Astrocyte (in vitro differentiated cells and primary cell): ENCODE data around the gene USP48. TPM values are rescaled to one million over a fixed set of nuclear protein-coding genes. Genes with fewer than 3 reads are reported as not detected.

Experiments
- DNase-seq: peaks from one replicate; pipeline ENCODE4 v3.0.0-alpha.2; 2010; ENCODE audit warnings: low read depth
- FAIRE-seq: peaks from 2 replicates; lab custom pipeline; 2011; peaks lifted over from hg19 to GRCh38; lab: Jason Lieb, UNC
- H2AFZ ChIP-seq: 2 replicates; pipeline ENCODE4 v1.6.0; 2012; ENCODE audit warnings: low read depth, low read length, inconsistent platforms
- H3K27ac ChIP-seq: 2 replicates; pipeline ENCODE4 v1.5.1; 2011; ENCODE audit warnings: low read depth, low read length, inconsistent platforms
- H3K27me3 ChIP-seq: 2 replicates; pipeline ENCODE4 v1.6.0; 2011; ENCODE audit warnings: low read length, inconsistent platforms; ENCODE audit not compliant: insufficient read depth
- H3K36me3 ChIP-seq: 2 replicates; pipeline ENCODE4 v1.5.1; 2011; ENCODE audit warnings: low read length, inconsistent platforms; ENCODE audit not compliant: insufficient read depth
- H3K4me1 ChIP-seq: 2 replicates; pipeline ENCODE4 v1.5.1; 2011; ENCODE audit warnings: low read length, inconsistent platforms; ENCODE audit not compliant: insufficient read depth
- H3K4me2 ChIP-seq: 2 replicates; pipeline ENCODE4 v1.6.0; 2012; ENCODE audit warnings: low read length, inconsistent platforms
- H3K4me3 ChIP-seq: 2 replicates; pipeline ENCODE4 v1.5.1; 2011; ENCODE audit warnings: low read depth, mild to moderate bottlenecking, low read length, inconsistent platforms; ENCODE audit not compliant: insufficient read depth
- H3K79me2 ChIP-seq: 2 replicates; pipeline ENCODE4 v1.6.0; 2012; ENCODE audit warnings: mild to moderate bottlenecking, low read length, inconsistent platforms; ENCODE audit not compliant: insufficient read depth
- H3K9ac ChIP-seq: 2 replicates; pipeline ENCODE4 v1.6.0; 2012; ENCODE audit warnings: mild to moderate bottlenecking, low read length, inconsistent platforms
- H3K9me3 ChIP-seq: 2 replicates; pipeline ENCODE4 v1.5.1; 2012; ENCODE audit warnings: low read depth, mild to moderate bottlenecking, low read length, inconsistent platforms; ENCODE audit not compliant: insufficient read depth
- H4K20me1 ChIP-seq: 2 replicates; pipeline ENCODE4 v1.6.0; 2012; ENCODE audit warnings: low read length, inconsistent platforms; ENCODE audit not compliant: insufficient read depth
- H3K27ac Mint-ChIP-seq: one replicate; pipeline ENCODE4 v1.8.0; 2021; ENCODE audit warnings: mild to moderate bottlenecking, mixed read lengths; ENCODE audit not compliant: unreplicated experiment
- H3K27me3 Mint-ChIP-seq: one replicate; pipeline ENCODE4 v1.8.0; 2021; ENCODE audit warnings: low read depth, mixed read lengths; ENCODE audit not compliant: unreplicated experiment
- H3K36me3 Mint-ChIP-seq: one replicate; pipeline ENCODE4 v1.8.0; 2021; ENCODE audit warnings: low read depth, mixed read lengths; ENCODE audit not compliant: unreplicated experiment
- H3K4me1 Mint-ChIP-seq: one replicate; pipeline ENCODE4 v1.8.0; 2021; ENCODE audit warnings: low read depth, mixed read lengths; ENCODE audit not compliant: unreplicated experiment
- H3K4me3 Mint-ChIP-seq: one replicate; pipeline ENCODE4 v1.8.0; 2021; ENCODE audit warnings: mild to moderate bottlenecking, moderate library complexity, mixed read lengths; ENCODE audit not compliant: unreplicated experiment
- H3K9me3 Mint-ChIP-seq: one replicate; pipeline ENCODE4 v1.8.0; 2021; ENCODE audit warnings: mild to moderate bottlenecking, mixed read lengths; ENCODE audit not compliant: unreplicated experiment
- EZH2 ChIP-seq: IDR thresholded peaks from 2 replicates; pipeline ENCODE4 v1.6.1; 2012; ENCODE audit warnings: mild to moderate bottlenecking, low read length, inconsistent platforms; ENCODE audit not compliant: insufficient read depth
- total RNA-seq: library from RNA; stranded (reverse); gene quantifications from 2 replicates; pipeline ENCODE4 v1.2.1, GENCODE V29; 2021
- TF ChIP-seq, protein P1 (sequence below): IDR thresholded peaks from 2 replicates; pipeline ENCODE4 v1.5.1; 2011; ENCODE audit warnings: low read depth, mild to moderate bottlenecking, inconsistent platforms, low read length, moderate library complexity; ENCODE audit not compliant: insufficient read depth

USP48 gene
- total RNA-seq, 1 donor from 2014 or later = 85.7 TPM

DNA sequence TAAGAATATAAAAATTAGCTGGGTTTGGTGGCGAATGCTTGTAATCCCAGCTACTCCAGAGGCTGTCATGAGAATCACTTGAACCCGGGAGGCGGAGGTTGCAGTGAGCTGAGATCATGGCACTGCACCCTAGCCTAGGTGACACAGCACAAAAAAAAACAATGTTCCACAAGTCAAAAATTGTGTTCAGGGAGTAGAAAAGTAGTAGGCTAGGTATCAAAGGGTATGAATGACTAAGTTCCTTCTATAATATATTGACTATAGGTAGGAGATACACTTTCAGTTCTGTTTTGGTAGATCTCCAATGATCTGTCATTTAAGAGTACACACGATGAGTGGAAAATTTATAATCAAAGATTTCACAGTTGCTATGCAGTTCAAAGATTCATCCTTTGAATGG, 16.7 kb downstream of the USP48 start:
- Histone ChIP-seq H3K79me2 (peaks cover 90% of the 10 kb centered on the region), H2AFZ (no peak overlapping the region), H3K36me3 (no peaks in the 10 kb centered on the region), H3K4me1 (peaks cover 9% of the 10 kb centered on the region), H3K9me3 (no peaks in the 10 kb centered on the region), H3K27me3 (no peaks in the 10 kb centered on the region), H3K4me2 (no peak overlapping the region), H3K9ac (no peak overlapping the region), H3K4me3 (no peak overlapping the region), H4K20me1 (peaks cover 91% of the 10 kb centered on the region), H3K27ac (no peak overlapping the region)
- DNase-seq = no peak
- H3K36me3 Mint-ChIP-seq = peaks cover 3% of the 10 kb centered on the region
- H3K9me3 Mint-ChIP-seq = no peaks in the 10 kb centered on the region
- FAIRE-seq = no peak
- peaks cover 9% of the 10 kb centered on the region for H3K4me1 Mint-ChIP-seq
- no peak overlapping the region for H3K27ac Mint-ChIP-seq
- no peak overlapping the region for H3K4me3 Mint-ChIP-seq
- no peaks in the 10 kb centered on the region for H3K27me3 Mint-ChIP-seq
- TF ChIP-seq, protein P1, sequence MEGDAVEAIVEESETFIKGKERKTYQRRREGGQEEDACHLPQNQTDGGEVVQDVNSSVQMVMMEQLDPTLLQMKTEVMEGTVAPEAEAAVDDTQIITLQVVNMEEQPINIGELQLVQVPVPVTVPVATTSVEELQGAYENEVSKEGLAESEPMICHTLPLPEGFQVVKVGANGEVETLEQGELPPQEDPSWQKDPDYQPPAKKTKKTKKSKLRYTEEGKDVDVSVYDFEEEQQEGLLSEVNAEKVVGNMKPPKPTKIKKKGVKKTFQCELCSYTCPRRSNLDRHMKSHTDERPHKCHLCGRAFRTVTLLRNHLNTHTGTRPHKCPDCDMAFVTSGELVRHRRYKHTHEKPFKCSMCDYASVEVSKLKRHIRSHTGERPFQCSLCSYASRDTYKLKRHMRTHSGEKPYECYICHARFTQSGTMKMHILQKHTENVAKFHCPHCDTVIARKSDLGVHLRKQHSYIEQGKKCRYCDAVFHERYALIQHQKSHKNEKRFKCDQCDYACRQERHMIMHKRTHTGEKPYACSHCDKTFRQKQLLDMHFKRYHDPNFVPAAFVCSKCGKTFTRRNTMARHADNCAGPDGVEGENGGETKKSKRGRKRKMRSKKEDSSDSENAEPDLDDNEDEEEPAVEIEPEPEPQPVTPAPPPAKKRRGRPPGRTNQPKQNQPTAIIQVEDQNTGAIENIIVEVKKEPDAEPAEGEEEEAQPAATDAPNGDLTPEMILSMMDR = no peak
- TF ChIP-seq EZH2 = no peak

DNA sequence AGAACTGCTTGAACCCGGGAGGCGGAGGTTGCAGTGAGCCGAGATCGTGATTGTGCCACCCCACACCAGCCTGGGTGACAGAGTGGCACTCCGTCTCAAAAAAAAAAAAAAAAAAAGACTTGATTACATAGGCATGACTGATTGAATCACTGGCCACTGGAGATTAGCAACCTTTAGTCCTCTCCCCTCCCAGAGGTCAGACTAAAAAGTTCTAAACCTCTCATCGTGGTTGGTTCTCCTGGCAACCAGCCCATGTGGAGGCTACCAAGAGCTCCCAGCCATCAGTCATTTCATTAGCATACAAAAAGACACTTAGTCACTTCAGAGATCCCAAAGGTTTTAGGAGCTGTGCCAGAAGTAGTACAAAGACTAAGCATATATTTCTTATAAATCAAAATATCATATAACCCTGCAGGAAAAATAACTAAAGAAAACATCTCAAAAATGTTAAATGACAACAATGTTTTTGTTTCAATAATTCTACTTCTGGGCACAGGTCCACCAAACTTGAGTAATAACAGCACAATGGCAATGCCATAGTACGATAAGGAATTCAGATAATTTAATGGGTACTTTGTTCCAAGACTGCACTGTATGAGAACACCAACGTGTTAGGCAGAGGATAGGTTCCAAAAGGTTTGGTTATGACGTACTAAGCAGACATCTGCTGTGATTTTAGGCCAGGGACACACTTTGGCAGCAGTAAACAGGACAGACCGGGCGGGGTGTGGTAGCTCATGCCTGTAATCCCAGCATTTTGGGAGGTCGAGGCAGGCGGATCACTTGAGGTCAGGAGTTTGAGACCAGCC, 18.1 kb downstream of the USP48 start:
- Histone ChIP-seq H3K4me3 (no peak overlapping the region), H3K4me2 (peak overlapping the region; percentile 36), H3K4me1 (peaks cover 9% of the 10 kb centered on the region), H2AFZ (no peak overlapping the region), H4K20me1 (peaks cover 92% of the 10 kb centered on the region), H3K79me2 (peaks cover 90% of the 10 kb centered on the region), H3K27me3 (no peaks in the 10 kb centered on the region), H3K9ac (peak overlapping the region; percentile 28), H3K27ac (peak overlapping the region; percentile 47), H3K9me3 (no peaks in the 10 kb centered on the region), H3K36me3 (no peaks in the 10 kb centered on the region)
- H3K4me1 Mint-ChIP-seq = peaks cover 9% of the 10 kb centered on the region
- TF ChIP-seq, protein P1 = no peak
- no peak for TF ChIP-seq EZH2
- H3K27ac Mint-ChIP-seq = no peak overlapping the region
- H3K9me3 Mint-ChIP-seq = no peaks in the 10 kb centered on the region
- no peak overlapping the region for H3K4me3 Mint-ChIP-seq
- no peaks in the 10 kb centered on the region for H3K27me3 Mint-ChIP-seq
- FAIRE-seq = no peak
- H3K36me3 Mint-ChIP-seq = peaks cover 3% of the 10 kb centered on the region
- peak; percentile 93 for DNase-seq
